Activated T-helper 1 cell treated with anti-CD3 and anti-CD28 coated beads, Interleukin-12 subunit alpha, Interleukin-12 subunit beta, Interleukin-2, Interleukin-4 antibody, amounts not matched to agents 30 ng/mL and 10 ng/mL and 1 ng/mL, durations not matched to agents 14 hours and 24 hours and 36 hours (primary cell): ENCODE measurements around the gene ZNF789. TPM values are rescaled to one million over a fixed set of nuclear protein-coding genes. Genes with fewer than 3 reads are reported as not detected.
"Not testable (repeated sequence)": the region's sequence is repeated elsewhere in the genome, so short reads cannot be mapped to it uniquely, and the experiment has no call there.

ENCODE experiments used
- DNase-seq: peaks from one replicate; pipeline ENCODE4 v3.0.0; 2021; ENCODE audit warnings: low spot score
- H3K27ac Mint-ChIP-seq: one replicate; pipeline ENCODE4 v1.8.0; 2021; ENCODE audit warnings: mild to moderate bottlenecking, mixed read lengths
- H3K27me3 Mint-ChIP-seq: one replicate; pipeline ENCODE4 v1.8.0; 2022; ENCODE audit warnings: mild to moderate bottlenecking, moderate library complexity, mixed read lengths; ENCODE audit not compliant: insufficient read depth
- H3K36me3 Mint-ChIP-seq: one replicate; pipeline ENCODE4 v1.8.0; 2021; ENCODE audit warnings: low read depth, mixed read lengths
- H3K4me1 Mint-ChIP-seq: one replicate; pipeline ENCODE4 v1.8.0; 2021; ENCODE audit warnings: low read depth, mixed read lengths
- H3K4me3 Mint-ChIP-seq: one replicate; pipeline ENCODE4 v1.8.0; 2021; ENCODE audit warnings: mild to moderate bottlenecking, moderate library complexity, mixed read lengths
- H3K9me3 Mint-ChIP-seq: one replicate; pipeline ENCODE4 v1.8.0; 2021; ENCODE audit warnings: mixed read lengths
- intact Hi-C: fragments of 100-400 bp; cut with micrococcal nuclease; formaldehyde crosslinking; loops from one replicate; pipeline ENCODE4 v1.15.1; 2024
- total RNA-seq: library from RNA; stranded (reverse); gene quantifications from 2 replicates; pipeline ENCODE4 v1.2.3, GENCODE V29; 2022

The ZNF789 gene
- 19.6 and 22.4 TPM in 2 replicates for total RNA-seq

- DNase-seq, result peak; percentile 96
- Mint-ChIP-seq H3K27ac (peak within 1 kb of the TSS; percentile 92), H3K27me3 (peaks cover 1% of the 10 kb centered on the region), H3K4me3 (peak within 1 kb of the TSS; percentile 99), H3K36me3 (peaks cover 15% of the 10 kb centered on the region), H3K9me3 (no peaks in the 10 kb centered on the region), H3K4me1 (peaks cover 31% of the 10 kb centered on the region)
- intact Hi-C loops, result loop anchor here (1.0 to 10.0 kb wide), 7 partner anchors 28 to 362 kb away; partner anchors contain the start of genes BUD31, CPSF4, PDAP1 and PTCD1
Observed at GRCh38 chr7:99472561-99473314, at the start of gene ZNF789. TSS of gene ZNF789 (plus strand) at chr7:99472890. CDS start at chr7:99476457, 3,567 bp downstream.

DNA sequence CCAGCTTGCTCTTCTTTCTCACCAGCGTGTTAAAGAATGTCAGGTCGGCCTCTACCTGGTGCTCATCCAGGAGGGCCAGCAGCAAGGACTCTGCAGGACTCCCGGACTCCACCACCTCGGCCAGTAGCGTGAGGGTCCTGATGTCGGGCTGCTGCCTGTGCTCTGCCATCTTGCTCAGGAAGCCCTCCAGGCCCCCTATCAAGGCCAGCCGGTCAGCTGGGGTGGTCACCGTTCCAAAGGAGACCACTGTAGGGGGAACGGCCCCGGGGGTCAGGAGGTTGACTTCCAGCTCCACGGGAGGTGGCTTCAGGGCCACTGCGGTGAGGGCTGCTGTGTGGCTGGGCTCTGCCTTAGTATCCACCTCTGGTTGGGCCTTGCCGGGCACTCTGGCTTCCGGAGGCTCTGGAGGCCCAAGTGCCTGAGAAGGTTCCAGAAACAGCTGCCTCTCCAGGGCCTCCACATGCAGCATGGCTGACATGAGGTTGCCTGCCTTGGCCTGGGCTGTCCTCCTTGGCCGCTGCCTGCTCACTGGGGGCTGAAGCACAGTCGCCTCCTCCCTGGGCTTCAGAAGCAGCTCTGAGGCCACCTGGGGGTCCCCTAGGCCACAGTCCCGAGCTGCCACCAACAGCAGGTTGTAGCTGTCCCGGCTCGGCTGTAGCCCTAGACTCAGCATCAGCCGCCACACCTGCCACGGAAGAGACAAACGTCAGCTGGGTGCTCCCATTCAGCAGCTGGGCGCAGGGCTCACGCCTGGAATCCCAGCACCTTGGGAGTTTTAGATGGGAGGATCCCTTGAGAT lies 47.6 kb upstream of the ZNF789 start:
- Mint-ChIP-seq H3K4me3 (no peak overlapping the region), H3K27me3 (no peaks in the 10 kb centered on the region), H3K27ac (no peak overlapping the region), H3K9me3 (no peaks in the 10 kb centered on the region), H3K4me1 (no peaks in the 10 kb centered on the region), H3K36me3 (peaks cover 24% of the 10 kb centered on the region)
- DNase-seq, result no peak
- intact Hi-C loops, result no loop called here

GRCh38 chr7:99428972-99429566 lies 43.6 kb upstream of the ZNF789 start:
- DNase-seq, result no peak
- H3K4me3 Mint-ChIP-seq, result no peak overlapping the region

GRCh38 chr7:99429756-99430155 lies 42.9 kb upstream of the ZNF789 start:
- intact Hi-C loops, result no loop called here
- no peaks in the 10 kb centered on the region for H3K9me3 Mint-ChIP-seq
- no peak overlapping the region for H3K4me3 Mint-ChIP-seq
- no peak for DNase-seq
- H3K27me3 Mint-ChIP-seq, result no peaks in the 10 kb centered on the region
- H3K4me1 Mint-ChIP-seq, result no peaks in the 10 kb centered on the region
- H3K36me3 Mint-ChIP-seq, result peaks cover 25% of the 10 kb centered on the region
- no peak overlapping the region for H3K27ac Mint-ChIP-seq

More at GRCh38 chr7:99428972-99429566, 43.6 kb upstream of the ZNF789 start:
- intact Hi-C loops, result no loop called here
- H3K4me1 Mint-ChIP-seq, result no peaks in the 10 kb centered on the region
- H3K27me3 Mint-ChIP-seq, result no peaks in the 10 kb centered on the region
- H3K36me3 Mint-ChIP-seq, result peaks cover 25% of the 10 kb centered on the region
- H3K9me3 Mint-ChIP-seq, result no peaks in the 10 kb centered on the region
- H3K27ac Mint-ChIP-seq, result no peak overlapping the region

DNA sequence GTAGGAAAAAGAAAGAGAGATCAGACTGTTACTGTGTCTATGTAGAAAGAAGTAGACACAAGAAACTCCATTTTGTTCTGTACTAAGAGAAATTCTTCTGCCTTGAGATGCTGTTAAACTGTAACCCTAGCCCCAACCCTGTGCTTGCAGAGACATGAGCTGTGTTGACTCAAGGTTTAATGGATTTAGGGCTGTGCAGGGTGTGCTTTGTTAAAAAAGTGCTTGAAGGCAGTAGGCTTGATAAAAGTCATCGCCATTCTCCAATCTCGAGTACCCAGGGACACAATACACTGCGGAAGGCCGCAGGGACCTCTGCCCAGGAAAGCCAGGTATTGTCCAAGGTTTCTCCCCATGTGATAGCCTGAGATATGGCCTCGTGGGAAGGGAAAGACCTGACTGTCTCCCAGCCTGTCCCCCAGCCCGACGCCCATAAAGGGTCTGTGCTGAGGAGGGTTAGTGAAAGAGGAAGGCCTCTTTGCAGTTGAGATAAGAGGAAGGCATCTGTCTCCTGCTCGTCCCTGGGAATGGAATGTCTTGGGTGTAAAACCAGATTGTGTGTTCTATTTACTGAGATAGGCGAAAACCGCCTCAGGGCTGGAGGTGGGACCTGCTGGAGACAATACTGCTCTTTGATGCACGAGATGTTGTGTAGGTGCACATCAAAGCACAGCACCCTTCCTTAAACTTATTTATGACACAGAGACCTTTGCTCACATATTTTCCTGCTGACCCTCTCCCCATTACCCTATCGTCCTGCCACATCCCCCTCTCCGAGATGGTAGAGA lies 40.7 kb upstream of the ZNF789 start:
- H3K27me3 Mint-ChIP-seq, H3K4me3 Mint-ChIP-seq, DNase-seq, intact Hi-C loops, H3K4me1 Mint-ChIP-seq, H3K27ac Mint-ChIP-seq, H3K9me3 Mint-ChIP-seq: not testable (repeated sequence)
- H3K36me3 Mint-ChIP-seq, result peaks cover 27% of the 10 kb centered on the region

GRCh38 chr7:99433158-99433557 lies 39.5 kb upstream of the ZNF789 start:
- H3K9me3 Mint-ChIP-seq, result no peaks in the 10 kb centered on the region
- H3K36me3 Mint-ChIP-seq, result peaks cover 24% of the 10 kb centered on the region
- H3K27ac Mint-ChIP-seq, result no peak overlapping the region
- no peak overlapping the region for H3K4me3 Mint-ChIP-seq
- H3K4me1 Mint-ChIP-seq, result no peaks in the 10 kb centered on the region
- H3K27me3 Mint-ChIP-seq, result no peaks in the 10 kb centered on the region
- no peak for DNase-seq
- intact Hi-C loops, result no loop called here

DNA sequence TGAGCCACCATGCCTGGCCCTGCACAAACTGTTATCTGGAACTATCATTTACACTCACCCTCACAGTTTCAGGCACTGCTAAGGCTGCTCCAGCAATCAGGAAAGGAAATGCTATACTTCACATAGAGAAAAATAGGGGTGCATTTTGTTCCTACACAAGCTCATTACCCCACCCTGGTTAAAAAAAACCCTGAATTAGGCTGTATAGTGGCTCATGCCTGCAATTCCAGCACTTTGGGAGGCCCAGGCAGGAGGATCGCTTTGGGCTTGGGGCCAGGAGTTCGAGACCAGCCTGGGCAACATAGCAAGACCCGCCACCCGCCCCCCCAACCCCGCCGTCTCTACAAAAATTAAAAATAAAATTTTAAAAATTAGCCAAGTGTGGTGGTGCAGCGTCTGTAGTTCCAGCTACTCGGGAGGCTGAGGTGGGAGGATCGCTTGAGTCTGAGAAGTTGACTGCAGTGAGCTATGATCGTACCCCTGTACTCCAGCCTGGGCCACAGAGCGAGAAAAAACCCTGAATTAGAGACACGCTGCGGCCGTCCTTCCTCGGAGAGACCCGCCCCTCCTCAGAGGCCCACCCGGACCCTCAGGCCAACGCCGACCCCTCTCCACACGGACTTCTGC lies 34.6 kb upstream of the ZNF789 start:
- Mint-ChIP-seq H3K27me3 (no peaks in the 10 kb centered on the region), H3K36me3 (peaks cover 19% of the 10 kb centered on the region), H3K4me3 (peak overlapping the region; percentile 98), H3K4me1 (peaks cover 24% of the 10 kb centered on the region), H3K27ac (no peak overlapping the region), H3K9me3 (no peaks in the 10 kb centered on the region)
- intact Hi-C loops, result loop anchor here (1.0 to 2.0 kb wide), 6 partner anchors 29 to 577 kb away; partner anchors contain the start of genes ZKSCAN1, ZKSCAN5 and ZNF789
- no peak for DNase-seq

DNA sequence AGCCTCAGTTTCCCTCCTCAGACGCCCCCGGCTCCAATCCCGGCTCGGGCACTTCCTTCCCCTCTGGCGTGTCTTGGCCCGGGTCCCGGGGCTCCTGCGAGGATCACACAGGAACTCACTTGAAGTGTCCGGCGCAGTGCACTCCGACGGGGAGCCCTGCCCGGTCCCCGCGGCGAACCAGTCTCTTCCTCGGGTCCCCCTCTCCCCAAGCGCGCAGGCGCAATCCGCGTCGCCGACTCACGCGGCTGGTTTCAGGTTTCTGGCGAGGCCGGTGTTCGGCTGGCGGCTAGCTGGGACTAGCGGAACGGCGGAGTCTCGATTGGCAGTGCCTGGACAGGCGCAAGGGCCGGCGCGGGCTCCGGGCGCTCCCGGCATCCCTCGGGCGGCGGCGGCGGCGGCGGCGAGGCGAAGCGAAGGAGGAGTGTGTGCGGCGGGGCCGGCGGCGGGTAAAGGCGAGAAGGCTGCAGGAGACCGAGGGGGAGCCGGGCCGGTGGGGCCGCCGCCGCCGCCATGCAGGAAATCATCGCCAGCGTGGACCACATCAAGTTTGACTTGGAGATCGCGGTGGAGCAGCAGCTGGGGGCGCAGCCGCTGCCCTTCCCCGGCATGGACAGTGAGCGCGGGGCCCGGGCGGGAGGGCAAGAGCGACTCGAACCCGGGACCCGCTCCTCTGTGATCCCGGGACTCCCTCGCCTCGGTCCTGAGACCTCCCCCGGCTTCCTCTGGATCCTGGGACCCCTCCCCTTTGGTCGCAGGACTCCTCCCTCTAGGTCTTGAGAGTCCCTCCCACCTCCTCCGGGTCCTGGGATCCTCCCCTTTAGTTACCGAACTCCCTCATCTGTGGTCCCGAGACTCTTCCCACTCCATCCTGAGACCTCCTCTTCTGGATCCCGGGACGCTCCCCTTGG lies 33.9 kb upstream of the ZNF789 start, which contains the start of the genes CPSF4 and PTCD1:
CPSF4 (plus strand) TSS at position 371 of the 908 bp plus-strand sequence; CDS start at position 511, 140 bp downstream.
PTCD1 (minus strand) TSS at position 226 of the 908 bp plus-strand sequence. CDS start 3,556 bp downstream, outside the sequence.
- Mint-ChIP-seq H3K9me3 (no peaks in the 10 kb centered on the region), H3K27ac (peak within 1 kb of the TSS; percentile 88)

GRCh38 chr7:99440195-99440594 lies 32.5 kb upstream of the ZNF789 start:
- intact Hi-C loops, result no loop called here
- peaks cover 27% of the 10 kb centered on the region for H3K36me3 Mint-ChIP-seq
- DNase-seq, result no peak
- no peaks in the 10 kb centered on the region for H3K27me3 Mint-ChIP-seq
- peak overlapping the region; percentile 98 for H3K4me3 Mint-ChIP-seq
- H3K27ac Mint-ChIP-seq, result peak overlapping the region; percentile 83
- peaks cover 28% of the 10 kb centered on the region for H3K4me1 Mint-ChIP-seq
- no peaks in the 10 kb centered on the region for H3K9me3 Mint-ChIP-seq

More for the DNA sequence above, 33.9 kb upstream of the ZNF789 start, which contains the start of the genes CPSF4 and PTCD1:
- Mint-ChIP-seq H3K4me3 (peak within 1 kb of the TSS; percentile 98), H3K36me3 (peaks cover 19% of the 10 kb centered on the region), H3K27me3 (no peaks in the 10 kb centered on the region), H3K4me1 (peaks cover 28% of the 10 kb centered on the region)
- DNase-seq, result peak; percentile 91
- intact Hi-C loops, result loop anchor here (1.0 to 2.0 kb wide), 8 partner anchors 27 to 576 kb away; partner anchors contain the start of genes ATP5MF, ZKSCAN1, ZKSCAN5 and ZNF789

GRCh38 chr7:99446096-99446495 lies 26.6 kb upstream of the ZNF789 start:
- Mint-ChIP-seq H3K27ac (no peak overlapping the region), H3K9me3 (no peaks in the 10 kb centered on the region), H3K4me1 (peaks cover 12% of the 10 kb centered on the region), H3K36me3 (peaks cover 49% of the 10 kb centered on the region), H3K4me3 (no peak overlapping the region), H3K27me3 (no peaks in the 10 kb centered on the region)
- no peak for DNase-seq
- intact Hi-C loops, result no loop called here

DNA sequence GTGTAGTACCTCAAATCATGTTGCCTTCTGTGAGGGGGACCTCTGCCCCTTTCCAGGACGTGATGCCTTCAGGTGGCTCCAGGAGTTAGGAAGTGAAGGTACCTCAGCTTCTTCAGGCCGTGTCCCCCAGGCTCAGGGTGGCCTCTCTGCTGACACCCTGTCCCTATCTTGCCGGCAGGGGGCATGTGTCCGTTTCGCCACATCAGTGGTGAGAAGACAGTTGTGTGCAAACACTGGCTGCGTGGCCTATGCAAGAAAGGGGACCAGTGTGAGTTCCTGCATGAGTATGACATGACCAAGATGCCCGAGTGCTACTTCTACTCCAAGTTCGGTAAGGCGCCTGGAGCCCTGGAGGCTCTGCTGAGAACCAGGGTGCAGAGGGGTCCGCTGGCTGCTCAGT lies 24.7 kb upstream of the ZNF789 start:
- H3K4me3 Mint-ChIP-seq, result no peak overlapping the region
- H3K27me3 Mint-ChIP-seq, result no peaks in the 10 kb centered on the region
- no peak overlapping the region for H3K27ac Mint-ChIP-seq
- DNase-seq, result no peak
- intact Hi-C loops, result no loop called here
- H3K9me3 Mint-ChIP-seq, result no peaks in the 10 kb centered on the region
- H3K36me3 Mint-ChIP-seq, result peaks cover 44% of the 10 kb centered on the region
- peaks cover 5% of the 10 kb centered on the region for H3K4me1 Mint-ChIP-seq
